Endothelial cell (in vitro differentiated cells): ENCODE measurements around the gene DBN1. TPM values are rescaled to one million over a fixed set of nuclear protein-coding genes. Genes with fewer than 3 reads are reported as not detected.
"Not testable (repeated sequence)": the region's sequence is repeated elsewhere in the genome, so short reads cannot be mapped to it uniquely, and the experiment has no call there.

Experiments used
- DNase-seq: peaks from one replicate; pipeline ENCODE4 v3.0.0; 2021; ENCODE audit warnings: low spot score
- H3K27ac Mint-ChIP-seq: one replicate; pipeline ENCODE4 v1.8.0; 2021; ENCODE audit warnings: mixed read lengths, inconsistent platforms; ENCODE audit not compliant: unreplicated experiment
- H3K27me3 Mint-ChIP-seq: one replicate; pipeline ENCODE4 v1.8.0; 2021; ENCODE audit warnings: mild to moderate bottlenecking, moderate library complexity, mixed read lengths, inconsistent platforms; ENCODE audit not compliant: unreplicated experiment
- H3K36me3 Mint-ChIP-seq: one replicate; pipeline ENCODE4 v1.8.0; 2021; ENCODE audit warnings: mild to moderate bottlenecking, low read depth, mixed read lengths, inconsistent platforms; ENCODE audit not compliant: unreplicated experiment
- H3K4me1 Mint-ChIP-seq: one replicate; pipeline ENCODE4 v1.8.0; 2021; ENCODE audit warnings: mild to moderate bottlenecking, mixed read lengths, inconsistent platforms; ENCODE audit not compliant: unreplicated experiment
- H3K4me3 Mint-ChIP-seq: one replicate; pipeline ENCODE4 v1.8.0; 2021; ENCODE audit warnings: mild to moderate bottlenecking, mixed read lengths, inconsistent platforms; ENCODE audit not compliant: unreplicated experiment
- H3K9me3 Mint-ChIP-seq: one replicate; pipeline ENCODE4 v1.8.0; 2021; ENCODE audit warnings: mixed read lengths, inconsistent platforms; ENCODE audit not compliant: unreplicated experiment
- total RNA-seq: library from RNA; stranded (reverse); fragmentation: NEBNext Ultra II Directional; extraction: Animal tissue kit (Norgen Biotek cat#: 25700); gene quantifications from one replicate; pipeline ENCODE4 v1.2.1, GENCODE V29; 2021; ENCODE audit not compliant: unreplicated experiment
- TF ChIP-seq, protein P1 (sequence below): fragments of 200-600 bp; sonication (generic); IDR thresholded peaks from one replicate; pipeline ENCODE4 v1.5.0; 2021; ENCODE audit warnings: antibody characterized with exemption; ENCODE audit not compliant: unreplicated experiment

DBN1 gene
- total RNA-seq, 1 donor from 2014 or later, result 315 TPM

- Mint-ChIP-seq H3K36me3 (no peaks in the 10 kb centered on the region), H3K4me3 (peak overlapping the region; percentile 93), H3K9me3 (no peaks in the 10 kb centered on the region), H3K27ac (peak overlapping the region; percentile 98), H3K4me1 (peaks cover 17% of the 10 kb centered on the region), H3K27me3 (peaks cover 7% of the 10 kb centered on the region)
- DNase-seq, result no peak
- TF ChIP-seq, protein P1, sequence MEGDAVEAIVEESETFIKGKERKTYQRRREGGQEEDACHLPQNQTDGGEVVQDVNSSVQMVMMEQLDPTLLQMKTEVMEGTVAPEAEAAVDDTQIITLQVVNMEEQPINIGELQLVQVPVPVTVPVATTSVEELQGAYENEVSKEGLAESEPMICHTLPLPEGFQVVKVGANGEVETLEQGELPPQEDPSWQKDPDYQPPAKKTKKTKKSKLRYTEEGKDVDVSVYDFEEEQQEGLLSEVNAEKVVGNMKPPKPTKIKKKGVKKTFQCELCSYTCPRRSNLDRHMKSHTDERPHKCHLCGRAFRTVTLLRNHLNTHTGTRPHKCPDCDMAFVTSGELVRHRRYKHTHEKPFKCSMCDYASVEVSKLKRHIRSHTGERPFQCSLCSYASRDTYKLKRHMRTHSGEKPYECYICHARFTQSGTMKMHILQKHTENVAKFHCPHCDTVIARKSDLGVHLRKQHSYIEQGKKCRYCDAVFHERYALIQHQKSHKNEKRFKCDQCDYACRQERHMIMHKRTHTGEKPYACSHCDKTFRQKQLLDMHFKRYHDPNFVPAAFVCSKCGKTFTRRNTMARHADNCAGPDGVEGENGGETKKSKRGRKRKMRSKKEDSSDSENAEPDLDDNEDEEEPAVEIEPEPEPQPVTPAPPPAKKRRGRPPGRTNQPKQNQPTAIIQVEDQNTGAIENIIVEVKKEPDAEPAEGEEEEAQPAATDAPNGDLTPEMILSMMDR, result no peak
These were observed 48.1 kb downstream of the DBN1 start for GRCh38 chr5:177425196-177425800.

- Mint-ChIP-seq H3K27me3 (peaks cover 6% of the 10 kb centered on the region), H3K36me3 (no peaks in the 10 kb centered on the region), H3K4me3 (no peak overlapping the region), H3K9me3 (no peaks in the 10 kb centered on the region), H3K27ac (no peak overlapping the region), H3K4me1 (peaks cover 11% of the 10 kb centered on the region)
- DNase-seq, result no peak
- TF ChIP-seq, protein P1, result no peak
These were observed 49.8 kb downstream of the DBN1 start for GRCh38 chr5:177423671-177424070.

- H3K4me3 Mint-ChIP-seq, result no peak overlapping the region
These were observed 52.2 kb downstream of the DBN1 start for GRCh38 chr5:177421062-177421798.

GRCh38 chr5:177420472-177420871 is 53.0 kb downstream of the DBN1 start:
- not testable (repeated sequence) for H3K4me1 Mint-ChIP-seq, DNase-seq, H3K27me3 Mint-ChIP-seq, H3K27ac Mint-ChIP-seq, H3K4me3 Mint-ChIP-seq, H3K9me3 Mint-ChIP-seq, H3K36me3 Mint-ChIP-seq

More at GRCh38 chr5:177421062-177421798, 52.2 kb downstream of the DBN1 start:
- Mint-ChIP-seq H3K27ac (no peak overlapping the region), H3K9me3 (no peaks in the 10 kb centered on the region), H3K27me3 (peaks cover 3% of the 10 kb centered on the region), H3K4me1 (peaks cover 10% of the 10 kb centered on the region), H3K36me3 (no peaks in the 10 kb centered on the region)
- TF ChIP-seq, protein P1, result no peak
- no peak for DNase-seq

GRCh38 chr5:177419046-177419445 is 54.4 kb downstream of the DBN1 start:
- Mint-ChIP-seq H3K27me3 (peaks cover 4% of the 10 kb centered on the region), H3K36me3 (no peaks in the 10 kb centered on the region), H3K4me3 (no peak overlapping the region), H3K9me3 (no peaks in the 10 kb centered on the region), H3K4me1 (peaks cover 10% of the 10 kb centered on the region), H3K27ac (no peak overlapping the region)
- TF ChIP-seq, protein P1, result no peak
- DNase-seq, result no peak

DNA sequence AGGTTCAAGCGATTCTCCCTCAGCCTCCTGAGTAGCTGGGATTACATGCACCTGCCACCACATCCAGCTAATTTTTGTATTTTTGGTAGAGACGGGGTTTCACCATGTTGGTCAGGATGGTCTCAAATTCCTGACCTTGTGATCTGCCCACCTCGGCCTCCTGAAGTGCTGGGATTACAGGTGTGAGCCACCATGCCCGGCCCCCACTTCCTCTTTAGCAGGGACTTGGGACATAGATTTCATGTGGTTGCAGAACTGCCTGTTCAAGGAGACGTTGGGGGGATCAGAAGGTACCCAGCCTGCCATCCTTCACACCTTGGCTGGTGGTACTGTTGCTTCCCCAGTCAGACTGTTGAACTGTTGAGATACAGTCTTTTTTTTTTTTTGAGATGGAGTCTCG is 56.4 kb downstream of the DBN1 start:
- not testable (repeated sequence) for H3K4me3 Mint-ChIP-seq, H3K9me3 Mint-ChIP-seq, H3K36me3 Mint-ChIP-seq, H3K27me3 Mint-ChIP-seq, H3K27ac Mint-ChIP-seq, DNase-seq
- peaks cover 12% of the 10 kb centered on the region for H3K4me1 Mint-ChIP-seq
